DOHH2 (cell line): Measurements from ENCODE around the gene OSBPL10.

Experiments
- CTCF ChIP-seq: fragments of 200-600 bp; sonication (generic); IDR thresholded peaks from one replicate; pipeline ENCODE4 v1.5.1; 2014; ENCODE audit warnings: antibody characterized with exemption, mild to moderate bottlenecking, low read depth, low read length; ENCODE audit not compliant: poor library complexity, severe bottlenecking
- EZH2phosphoT487 ChIP-seq: fragments of 200-600 bp; sonication (generic); IDR thresholded peaks from 2 replicates; pipeline ENCODE4 v1.6.1; 2017; ENCODE audit warnings: borderline replicate concordance, mild to moderate bottlenecking, antibody characterized with exemption, low read length, moderate library complexity, mixed read lengths

- no peak for TF ChIP-seq CTCF
- TF ChIP-seq EZH2phosphoT487: no peak
These were observed 12.8 kb upstream of the OSBPL10 start for GRCh38 chr3:31993843-31994242.
